ENCODE results near the gene KCNJ10.

The KCNJ10 gene

GRCh38 chr1:160069460-160070231 lies at the start of gene KCNJ10:
Gene KCNJ10 (minus strand): TSS chr1:160070160. CDS start chr1:160042532, 27,628 bp downstream.
- Histone ChIP-seq H3K36me3 (no peaks in the 10 kb centered on the region), H3K9ac (peak within 1 kb of the TSS; percentile 31 to 68 (median 58); a peak in 20 of 22 replicates), H4K20me1 (peaks cover 0 to 3% (median 0%) of the 10 kb centered on the region in 11 experiments; a peak in 1 of 22 replicates), H3K27ac (no peak within 1 kb of the TSS), H3K9me3 (replicated peaks in 1 of 11) (no peaks in the 10 kb centered on the region), H3K4me2 (peak within 1 kb of the TSS; percentile 87 to 99 (median 93)), H3K4me3 (peak within 1 kb of the TSS; percentile 44 to 75 (median 62)), H3K4me1 (peaks cover 5 to 13% (median 10%) of the 10 kb centered on the region in 10 experiments; a peak in 18 of 20 replicates), H3K27me3 (peaks cover 0 to 19% (median 9%) of the 10 kb centered on the region in 11 experiments; a peak in 12 of 22 replicates)
- no peak for TF ChIP-seq Cebpa-rat (IDR thresholded peaks at IDR 0.05)

GRCh38 chr1:160118928-160119327 lies 49.0 kb upstream of the KCNJ10 start:
- Histone ChIP-seq H3K9me3 (replicated peaks in 1 of 11) (no peaks in the 10 kb centered on the region), H3K9ac (no peak overlapping the region), H3K27me3 (no peaks in the 10 kb centered on the region), H3K4me3 (no peak overlapping the region), H3K27ac (no peak overlapping the region), H3K36me3 (no peaks in the 10 kb centered on the region), H3K4me1 (peaks cover 6 to 23% (median 16%) of the 10 kb centered on the region in 10 experiments; a peak in 17 of 20 replicates), H3K4me2 (peak overlapping the region in 8 of 11 experiments; percentile 6 to 39 (median 32); a peak in 10 of 22 replicates), H4K20me1 (no peaks in the 10 kb centered on the region)
- TF ChIP-seq Cebpa-rat (IDR thresholded peaks at IDR 0.05): no peak

GRCh38 chr1:160117709-160118183 lies 47.8 kb upstream of the KCNJ10 start:
- Histone ChIP-seq H3K36me3 (no peaks in the 10 kb centered on the region), H3K27me3 (no peaks in the 10 kb centered on the region), H3K27ac (no peak overlapping the region), H3K4me1 (peaks cover 6 to 35% (median 27%) of the 10 kb centered on the region in 10 experiments; a peak in 17 of 20 replicates), H3K4me3 (no peak overlapping the region), H4K20me1 (no peaks in the 10 kb centered on the region), H3K9me3 (replicated peaks in 1 of 11) (no peaks in the 10 kb centered on the region), H3K9ac (no peak overlapping the region), H3K4me2 (no peak overlapping the region)
- 0 out of 22 replicates have a peak, but pooled peaks of 1 of the 11 experiments have one; percentile 0 for TF ChIP-seq Cebpa-rat (IDR thresholded peaks at IDR 0.05)

GRCh38 chr1:160117300-160117699 lies 47.3 kb upstream of the KCNJ10 start:
- no peak overlapping the region for H3K9ac ChIP-seq
- no peak overlapping the region for H3K27ac ChIP-seq
- 0 out of 22 replicates have a peak, but pooled peaks of 1 of the 11 experiments have one; percentile 22 for TF ChIP-seq Cebpa-rat (IDR thresholded peaks at IDR 0.05)
- H3K36me3 ChIP-seq: no peaks in the 10 kb centered on the region
- no peaks in the 10 kb centered on the region for H4K20me1 ChIP-seq
- H3K27me3 ChIP-seq: no peaks in the 10 kb centered on the region
- H3K4me1 ChIP-seq: peaks cover 6 to 39% (median 32%) of the 10 kb centered on the region in 10 experiments; a peak in 17 of 20 replicates
- no peak overlapping the region for H3K4me3 ChIP-seq
- no peak overlapping the region for H3K4me2 ChIP-seq
- H3K9me3 ChIP-seq (replicated peaks in 1 of 11): no peaks in the 10 kb centered on the region

GRCh38 chr1:160116283-160117147 lies 46.6 kb upstream of the KCNJ10 start:
- Histone ChIP-seq H3K9me3 (replicated peaks in 1 of 11) (no peaks in the 10 kb centered on the region), H3K27ac (no peak overlapping the region), H3K9ac (no peak overlapping the region), H3K36me3 (no peaks in the 10 kb centered on the region), H4K20me1 (no peaks in the 10 kb centered on the region), H3K4me2 (0 out of 22 replicates have a peak overlapping the region, but pooled peaks of 1 of the 11 experiments have one; percentile 41), H3K4me3 (no peak overlapping the region), H3K4me1 (peaks cover 6 to 47% (median 39%) of the 10 kb centered on the region in 10 experiments; a peak in 17 of 20 replicates), H3K27me3 (no peaks in the 10 kb centered on the region)
- no peak for TF ChIP-seq Cebpa-rat (IDR thresholded peaks at IDR 0.05)

GRCh38 chr1:160115545-160116282 lies 45.8 kb upstream of the KCNJ10 start, which contains the start of gene ATP1A2:
Gene ATP1A2 (plus strand): TSS chr1:160115759. CDS start chr1:160115862, 103 bp downstream.
- H3K27ac ChIP-seq: no peak within 1 kb of the TSS
- no peaks in the 10 kb centered on the region for H4K20me1 ChIP-seq
- no peak for TF ChIP-seq Cebpa-rat (IDR thresholded peaks at IDR 0.05)
- no peak within 1 kb of the TSS for H3K4me3 ChIP-seq
- no peaks in the 10 kb centered on the region for H3K9me3 ChIP-seq (replicated peaks in 1 of 11)
- H3K9ac ChIP-seq: no peak within 1 kb of the TSS
- H3K36me3 ChIP-seq: no peaks in the 10 kb centered on the region
- H3K4me2 ChIP-seq: peak within 1 kb of the TSS in 7 of 11 experiments; percentile 15 to 67 (median 40); a peak in 11 of 22 replicates
- no peaks in the 10 kb centered on the region for H3K27me3 ChIP-seq
- H3K4me1 ChIP-seq: peaks cover 6 to 55% (median 40%) of the 10 kb centered on the region in 10 experiments; a peak in 17 of 20 replicates

- Histone ChIP-seq H3K27me3 (no peaks in the 10 kb centered on the region), H3K4me1 (peaks cover 2 to 64% (median 41%) of the 10 kb centered on the region in 10 experiments; a peak in 17 of 20 replicates), H3K36me3 (no peaks in the 10 kb centered on the region), H4K20me1 (no peaks in the 10 kb centered on the region), H3K9me3 (replicated peaks in 1 of 11) (no peaks in the 10 kb centered on the region), H3K9ac (no peak overlapping the region), H3K4me2 (peak overlapping the region in 6 of 11 experiments; percentile 67 to 78 (median 72); a peak in 8 of 22 replicates), H3K27ac (no peak overlapping the region), H3K4me3 (no peak overlapping the region)
- TF ChIP-seq Cebpa-rat (IDR thresholded peaks at IDR 0.05): no peak
These were observed 44.1 kb upstream of the KCNJ10 start for GRCh38 chr1:160114085-160114484.

GRCh38 chr1:160113407-160113806 lies 43.4 kb upstream of the KCNJ10 start:
- Histone ChIP-seq H3K36me3 (no peaks in the 10 kb centered on the region), H3K4me2 (peak overlapping the region in 8 of 11 experiments; percentile 52 to 78 (median 72); a peak in 14 of 22 replicates), H3K27ac (no peak overlapping the region), H4K20me1 (no peaks in the 10 kb centered on the region), H3K4me1 (peaks cover 0 to 70% (median 40%) of the 10 kb centered on the region in 10 experiments; a peak in 16 of 20 replicates), H3K9ac (no peak overlapping the region), H3K27me3 (no peaks in the 10 kb centered on the region), H3K9me3 (replicated peaks in 1 of 11) (no peaks in the 10 kb centered on the region), H3K4me3 (no peak overlapping the region)
- TF ChIP-seq Cebpa-rat (IDR thresholded peaks at IDR 0.05): no peak
